GM21737 (cell line): ENCODE measurements around the gene GGTA1.
"Not testable (repeated sequence)": the region's sequence is repeated elsewhere in the genome, so short reads cannot be mapped to it uniquely, and the experiment has no call there.

ENCODE experiments used
- ATAC-seq: cut with Tn5 transposase; IDR thresholded peaks from one replicate; pipeline ENCODE4 v1.9.1; 2021; ENCODE audit warnings: mild to moderate bottlenecking, moderate library complexity; ENCODE audit not compliant: unreplicated experiment

GGTA1 gene

GRCh38 chr9:121463026-121463807 lies 36.4 kb downstream of the GGTA1 start:
- ATAC-seq = no peak

- ATAC-seq = no peak
Measured at GRCh38 chr9:121459513-121459912, 40.1 kb downstream of the GGTA1 start.

GRCh38 chr9:121458449-121458848 lies 41.2 kb downstream of the GGTA1 start:
- ATAC-seq = not testable (repeated sequence)

- ATAC-seq = no peak
Measured at GRCh38 chr9:121455527-121456239, 44.0 kb downstream of the GGTA1 start.

GRCh38 chr9:121454972-121455371 lies 44.7 kb downstream of the GGTA1 start:
- no peak for ATAC-seq

GRCh38 chr9:121453232-121453892 lies 46.3 kb downstream of the GGTA1 start:
- no peak for ATAC-seq

GRCh38 chr9:121452085-121452484 lies 47.6 kb downstream of the GGTA1 start:
- no peak for ATAC-seq

GRCh38 chr9:121451586-121451985 lies 48.1 kb downstream of the GGTA1 start:
- ATAC-seq = no peak

- no peak for ATAC-seq
Measured at GRCh38 chr9:121450241-121450640, 49.4 kb downstream of the GGTA1 start.

- ATAC-seq = no peak
Measured at GRCh38 chr9:121449786-121450185, 49.9 kb downstream of the GGTA1 start.

- no peak for ATAC-seq
Measured at GRCh38 chr9:121447321-121447834, 52.3 kb downstream of the GGTA1 start.

- ATAC-seq = no peak
Measured at GRCh38 chr9:121445986-121446385, 53.7 kb downstream of the GGTA1 start.

- ATAC-seq = no peak
Measured at GRCh38 chr9:121443981-121444380, 55.7 kb downstream of the GGTA1 start.

- no peak for ATAC-seq
Measured at GRCh38 chr9:121441165-121441564, 58.5 kb downstream of the GGTA1 start.

GRCh38 chr9:121439711-121440664 lies 59.7 kb downstream of the GGTA1 start:
- ATAC-seq = no peak

- ATAC-seq = no peak
Measured at GRCh38 chr9:121439016-121439415, 60.6 kb downstream of the GGTA1 start.

- no peak for ATAC-seq
Measured at GRCh38 chr9:121437891-121438290, 61.8 kb downstream of the GGTA1 start.

- ATAC-seq = not testable (repeated sequence)
Measured at GRCh38 chr9:121437046-121437445, 62.6 kb downstream of the GGTA1 start.

GRCh38 chr9:121434969-121435368 lies 64.7 kb downstream of the GGTA1 start:
- no peak for ATAC-seq

- ATAC-seq = no peak
Measured at GRCh38 chr9:121427899-121428298, 71.7 kb downstream of the GGTA1 start.
